HG02623 (cell line): ENCODE measurements around the gene OLFM2.

Experiments
- ATAC-seq: cut with Tn5 transposase; IDR thresholded peaks from one replicate; pipeline ENCODE4 v1.9.1; 2021; ENCODE audit warnings: moderate library complexity; ENCODE audit not compliant: unreplicated experiment

The OLFM2 gene

DNA sequence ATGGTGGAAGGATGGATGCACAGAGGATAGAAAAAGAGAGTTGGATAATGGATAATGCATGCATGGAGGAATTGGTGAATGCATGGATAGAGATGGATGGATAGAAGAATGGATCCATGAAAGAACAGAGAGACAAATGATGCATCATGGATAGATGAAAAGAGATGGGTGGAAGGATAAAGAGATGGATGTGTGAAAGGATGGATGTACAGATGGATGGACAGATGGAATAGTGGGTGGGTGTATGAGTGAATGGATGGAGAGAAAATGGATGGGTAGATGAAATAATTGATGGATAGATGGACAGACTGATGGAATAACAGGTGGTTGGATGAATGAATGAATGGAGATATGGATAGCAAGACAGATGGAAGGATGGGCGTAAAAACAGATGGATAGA lies 25.7 kb downstream of the OLFM2 start:
- no peak for ATAC-seq

DNA sequence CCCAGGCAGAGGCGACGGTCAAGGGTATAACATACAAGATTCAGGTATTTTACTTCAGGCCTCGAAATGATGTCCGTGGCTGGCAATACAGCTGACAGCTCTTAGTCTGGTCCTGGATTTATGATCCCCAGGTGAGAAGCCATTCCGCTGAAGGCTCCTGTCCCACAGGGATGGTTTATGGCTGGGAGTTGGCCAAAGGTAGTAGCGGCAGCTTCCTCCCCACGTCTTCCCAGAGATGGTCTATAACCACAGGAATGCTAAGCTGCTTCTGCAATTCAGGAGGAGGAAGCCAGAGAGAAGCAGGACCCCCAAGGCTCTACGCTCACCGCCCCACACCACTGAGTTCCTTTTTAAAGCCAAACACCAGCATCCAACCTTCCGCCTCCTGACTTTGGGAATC lies 27.1 kb downstream of the OLFM2 start:
- no peak for ATAC-seq

DNA sequence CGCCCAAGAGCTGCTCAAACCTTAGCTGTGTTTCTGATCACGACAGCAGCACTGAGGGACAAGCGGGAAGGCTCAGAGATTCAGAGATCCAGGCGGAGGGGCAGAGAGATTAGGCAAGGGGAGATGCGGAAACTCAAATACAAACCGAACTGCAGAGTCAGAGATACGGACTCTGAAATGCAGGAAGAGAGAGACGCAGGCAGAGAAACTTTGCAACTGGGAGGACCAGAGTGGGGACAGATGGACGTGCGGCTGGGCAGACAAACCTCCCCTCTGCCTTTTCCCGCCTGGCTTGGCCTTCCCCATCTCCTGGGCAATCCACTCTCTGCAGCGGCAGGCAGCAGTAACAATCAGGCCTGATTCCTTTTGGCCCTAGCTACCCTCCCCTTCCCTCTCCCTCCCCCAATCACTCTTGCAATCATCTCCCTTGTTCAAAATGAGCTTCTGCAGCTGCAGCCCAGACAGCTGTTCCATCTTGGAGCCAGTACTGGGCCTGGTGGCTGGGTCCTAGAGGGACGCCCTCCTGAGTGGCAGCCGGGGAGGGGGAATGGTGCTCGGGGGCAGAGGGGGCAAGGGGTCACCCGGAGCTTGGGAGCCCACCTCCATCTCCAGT lies 29.7 kb downstream of the OLFM2 start:
- no peak for ATAC-seq

DNA sequence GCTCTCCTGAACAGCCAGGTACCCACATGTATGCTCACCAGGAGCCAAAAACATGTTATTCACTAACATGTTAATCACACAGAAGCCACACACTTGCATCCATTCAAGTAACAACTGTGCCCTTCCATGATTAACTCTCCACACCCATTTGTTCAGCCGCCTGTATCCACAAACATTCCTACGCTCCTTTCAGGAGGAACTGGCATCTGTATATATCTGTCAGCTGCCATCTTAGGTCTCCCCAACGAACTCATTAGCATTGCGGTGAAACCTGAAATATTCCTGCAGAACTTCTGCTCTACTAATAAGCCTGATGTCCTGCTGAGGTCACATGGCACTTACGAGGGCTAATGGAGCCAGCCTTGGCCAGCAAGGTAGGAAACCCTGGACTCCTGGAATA lies 33.0 kb downstream of the OLFM2 start:
- ATAC-seq: no peak

DNA sequence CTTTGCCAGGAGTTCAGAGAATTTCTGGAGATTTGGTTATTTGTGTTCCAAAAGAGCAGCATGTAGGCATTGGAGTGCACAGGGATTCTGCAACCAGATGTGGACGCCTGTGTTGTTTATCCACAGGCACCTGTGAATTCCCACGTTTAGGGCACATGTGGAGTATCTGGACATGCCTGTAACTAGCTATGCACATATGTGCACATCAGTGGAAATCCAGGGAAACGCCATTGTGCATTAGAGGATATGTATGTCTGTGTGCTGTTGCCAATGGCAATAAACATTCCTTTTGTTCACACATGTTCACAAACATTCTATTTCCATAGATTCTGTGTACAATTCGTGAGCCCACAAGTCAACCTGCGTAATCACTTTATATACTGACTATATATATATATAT lies 34.7 kb downstream of the OLFM2 start:
- no peak for ATAC-seq

DNA sequence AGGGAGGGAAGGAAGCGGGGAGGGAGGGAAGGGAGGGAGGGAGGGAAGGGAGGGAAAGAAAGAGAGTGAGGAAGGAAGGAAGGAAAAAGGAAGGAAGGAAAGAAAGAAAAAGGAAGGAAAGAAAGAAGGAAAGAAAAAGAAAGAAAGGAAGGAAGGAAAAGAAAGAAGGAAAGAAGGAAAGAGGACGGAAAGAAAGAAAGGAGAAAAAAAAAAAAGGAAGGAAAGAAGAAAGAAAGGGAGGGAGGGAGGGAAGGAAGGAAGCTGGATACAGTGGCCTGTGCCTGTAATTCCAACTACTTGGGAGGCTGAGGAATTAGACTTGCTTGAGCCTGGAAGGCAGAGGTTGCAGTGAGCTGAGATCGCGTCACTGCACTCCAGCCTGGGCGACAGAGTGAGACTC lies 35.3 kb downstream of the OLFM2 start:
- no peak for ATAC-seq

DNA sequence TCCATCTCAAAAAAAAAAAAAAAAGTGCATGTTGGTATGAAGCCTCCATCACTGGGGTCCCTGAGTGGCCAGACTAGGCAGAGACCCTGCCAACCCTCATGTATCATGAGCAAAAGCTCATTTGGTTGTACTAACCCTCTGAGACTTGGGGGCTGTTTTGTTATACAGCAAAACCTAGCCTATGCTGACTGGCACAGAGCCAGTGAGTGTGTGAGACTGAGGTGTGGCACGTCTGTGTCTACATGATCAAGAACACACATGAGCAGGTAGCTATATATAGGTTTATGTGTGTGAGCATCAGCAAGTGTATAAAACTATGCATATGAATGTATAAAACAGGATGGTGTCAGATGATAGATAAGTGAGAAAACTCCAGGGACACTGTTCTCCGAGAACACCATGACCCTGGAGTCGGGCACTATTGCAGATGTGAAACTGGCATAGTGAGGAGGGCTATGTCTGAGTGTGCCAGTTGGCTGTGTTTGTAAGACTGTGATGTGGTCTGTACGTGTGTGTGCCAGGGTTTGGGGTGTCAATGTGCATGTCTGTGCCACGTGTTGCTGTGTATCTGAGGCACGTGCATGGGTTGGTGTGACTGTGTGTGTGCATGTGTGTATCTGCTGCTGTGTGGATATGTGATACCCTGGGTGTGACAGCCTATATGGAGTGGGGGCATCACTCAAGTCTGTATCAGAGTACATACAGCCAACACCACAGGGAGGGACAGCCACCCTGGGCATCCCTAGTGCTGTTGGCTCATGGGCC lies 44.5 kb downstream of the OLFM2 start:
- ATAC-seq: no peak

DNA sequence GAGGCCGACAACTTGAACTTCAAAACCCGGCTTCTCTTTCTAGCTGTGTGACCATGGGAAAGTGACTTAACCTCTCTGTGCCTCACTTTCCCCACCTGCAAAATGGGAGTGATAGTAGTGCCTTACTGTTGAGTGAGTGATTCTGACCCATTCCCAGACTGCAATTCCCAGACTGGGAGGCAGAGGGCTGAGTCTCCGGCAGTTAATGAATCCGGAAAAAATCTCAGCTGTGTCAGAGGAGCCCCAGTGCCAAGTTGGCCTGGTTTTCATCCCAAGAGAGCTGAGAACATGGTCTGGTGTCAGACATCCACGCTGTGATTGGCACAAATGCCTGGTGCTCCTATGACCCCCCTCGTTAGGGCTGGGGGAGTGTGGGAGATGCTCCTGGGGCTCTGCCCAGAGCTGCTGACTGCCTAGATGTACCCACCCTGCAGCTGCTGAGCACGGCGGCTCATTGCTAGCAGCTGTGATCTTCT lies 51.2 kb downstream of the OLFM2 start:
- ATAC-seq: no peak

DNA sequence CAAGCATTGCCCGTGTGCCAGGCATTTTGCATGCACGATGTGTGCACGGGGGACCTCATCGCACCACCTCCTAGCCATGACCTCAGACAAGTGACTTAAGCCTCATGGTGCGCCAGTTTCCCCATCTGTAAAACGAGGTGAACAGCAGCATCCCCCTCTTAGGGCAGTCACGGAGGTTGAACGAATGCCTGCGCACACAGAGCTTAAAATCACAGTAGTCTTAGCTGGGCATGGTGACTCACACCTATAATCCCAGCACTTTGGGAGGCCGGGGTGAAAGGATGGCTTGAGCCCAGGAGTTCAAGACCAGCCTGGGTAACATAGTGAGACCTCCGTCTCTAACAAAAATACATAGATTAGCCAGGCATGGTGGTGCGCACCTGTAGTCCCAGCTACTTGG lies 52.6 kb downstream of the OLFM2 start:
- no peak for ATAC-seq

DNA sequence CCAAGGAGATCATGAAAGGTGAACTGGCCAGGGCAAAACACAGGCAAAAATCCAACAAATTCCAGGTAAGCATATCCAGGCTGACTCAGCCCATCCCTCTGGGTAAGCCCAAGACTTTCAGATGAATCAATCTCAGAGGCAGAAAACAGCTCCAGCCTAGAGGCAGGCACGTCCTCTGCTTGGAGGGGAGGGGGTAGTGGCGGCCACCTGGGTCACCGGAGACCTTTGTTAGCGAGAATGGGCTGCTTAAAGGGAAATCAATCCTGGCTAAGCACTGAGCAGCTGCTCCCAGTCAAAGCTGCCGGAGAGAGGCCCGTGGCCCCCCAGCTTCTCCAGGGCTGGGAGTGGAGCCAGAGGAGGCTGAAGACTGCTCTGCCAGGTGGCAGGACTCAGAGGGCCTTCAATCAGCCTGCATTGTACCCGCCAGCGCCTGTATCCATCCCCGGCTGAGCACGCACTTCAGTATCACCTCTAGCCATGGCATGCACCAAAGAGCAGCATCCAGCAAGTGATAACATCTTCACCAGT lies 53.0 kb downstream of the OLFM2 start:
- ATAC-seq: no peak

DNA sequence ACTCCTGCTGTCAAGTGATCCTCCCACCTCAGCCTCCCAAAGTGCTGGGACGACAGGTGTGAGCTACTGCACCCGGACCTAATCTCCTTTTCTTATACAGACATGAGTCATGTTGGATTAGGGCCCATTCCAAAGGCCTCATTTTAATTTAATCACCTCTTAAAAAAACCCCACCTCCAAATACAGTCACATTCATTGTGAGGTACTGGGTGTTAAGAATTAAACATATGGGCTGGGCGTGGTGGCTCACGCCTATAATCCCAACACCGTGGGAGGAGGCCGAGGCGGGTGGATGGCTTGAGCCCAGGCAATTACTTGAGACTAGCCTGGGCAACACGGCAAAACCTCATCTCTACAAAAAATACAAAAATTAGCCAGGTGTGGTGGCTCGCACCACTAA lies 54.6 kb downstream of the OLFM2 start:
- ATAC-seq: no peak

DNA sequence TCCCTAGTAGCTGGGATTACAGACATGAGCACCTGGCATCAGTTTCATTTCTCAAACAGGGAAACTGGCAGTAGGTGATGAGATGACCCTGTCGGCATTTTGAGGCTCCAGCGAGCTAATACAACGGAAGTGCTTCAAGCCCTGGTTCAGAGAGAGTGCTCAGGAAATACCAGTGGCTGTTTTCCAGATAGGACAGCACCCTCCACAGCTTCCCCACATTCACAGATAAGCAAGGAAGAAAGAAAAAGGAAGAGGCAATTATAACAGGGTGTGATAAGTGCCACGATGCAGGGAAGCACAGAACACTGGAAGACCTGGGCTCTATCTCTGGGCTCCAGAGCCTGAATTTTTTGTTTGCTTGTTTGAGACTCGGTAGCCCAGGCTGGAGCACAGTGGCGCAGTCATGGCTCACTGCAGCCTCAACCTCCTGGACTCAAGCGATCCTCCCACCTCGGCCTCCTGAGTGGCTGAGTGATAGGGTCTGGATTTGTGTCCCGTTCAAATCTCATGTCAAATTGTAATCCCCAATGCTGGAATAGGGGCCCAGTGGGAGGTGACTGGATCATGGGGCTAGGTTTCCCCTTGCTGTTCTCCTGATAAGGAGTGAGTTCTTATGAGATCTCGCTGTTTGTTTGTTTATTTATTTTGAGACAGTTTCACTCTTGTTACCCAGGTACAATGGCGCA lies 57.7 kb downstream of the OLFM2 start:
- ATAC-seq: no peak

DNA sequence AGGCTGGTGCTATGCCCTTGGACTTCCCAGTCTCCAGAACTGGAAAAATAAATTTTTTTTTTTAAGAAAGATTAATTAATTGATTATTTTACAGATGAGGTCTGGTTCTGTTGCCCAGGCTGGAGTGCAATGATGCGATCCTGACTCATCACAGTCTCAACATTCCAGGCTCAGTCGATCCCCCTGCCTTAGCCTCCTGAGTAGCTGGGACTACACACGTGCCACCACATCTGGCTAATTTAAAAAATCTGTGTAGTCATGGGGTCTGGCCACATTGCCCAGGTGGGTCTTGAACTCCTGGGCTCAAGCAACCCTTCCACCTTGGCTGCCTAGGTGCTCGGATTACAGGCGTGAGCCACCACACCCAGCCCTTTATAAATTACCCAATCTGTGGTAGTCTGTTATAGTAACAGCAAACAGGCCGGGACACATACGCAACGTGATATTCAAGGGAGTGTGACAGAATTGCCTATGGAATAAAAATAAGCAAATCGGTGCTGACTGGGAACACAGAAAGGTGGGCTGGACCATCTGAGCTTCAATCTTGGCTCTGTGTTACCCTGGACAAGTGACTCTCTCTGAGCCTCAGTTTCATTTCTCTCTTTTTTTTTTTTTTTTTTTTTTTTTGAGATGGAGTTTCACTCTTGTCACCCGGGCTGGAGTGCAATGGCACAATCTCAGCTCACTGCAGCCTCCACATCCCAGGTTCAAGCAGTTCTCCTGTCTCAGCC lies 58.4 kb downstream of the OLFM2 start:
- ATAC-seq: no peak

DNA sequence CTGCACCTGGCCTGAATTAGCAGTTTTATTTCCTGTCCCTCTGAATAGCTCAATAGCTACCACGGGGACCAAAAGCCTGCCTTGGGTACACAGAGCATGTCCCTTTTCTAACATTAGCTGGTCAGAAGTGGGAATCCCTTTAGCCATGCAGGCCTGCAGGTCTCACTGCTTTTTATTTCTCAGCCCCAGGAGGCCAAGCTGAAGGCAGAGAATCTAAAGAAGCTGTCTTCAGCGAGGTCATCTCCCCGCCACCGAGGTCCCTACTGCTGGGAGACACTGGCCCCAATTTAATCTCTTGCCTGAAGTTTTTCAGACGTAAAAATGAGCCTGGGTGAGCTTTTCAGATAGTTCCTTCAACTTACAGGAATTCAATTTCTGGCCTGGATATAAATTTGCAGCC lies 60.5 kb downstream of the OLFM2 start:
- ATAC-seq: no peak

DNA sequence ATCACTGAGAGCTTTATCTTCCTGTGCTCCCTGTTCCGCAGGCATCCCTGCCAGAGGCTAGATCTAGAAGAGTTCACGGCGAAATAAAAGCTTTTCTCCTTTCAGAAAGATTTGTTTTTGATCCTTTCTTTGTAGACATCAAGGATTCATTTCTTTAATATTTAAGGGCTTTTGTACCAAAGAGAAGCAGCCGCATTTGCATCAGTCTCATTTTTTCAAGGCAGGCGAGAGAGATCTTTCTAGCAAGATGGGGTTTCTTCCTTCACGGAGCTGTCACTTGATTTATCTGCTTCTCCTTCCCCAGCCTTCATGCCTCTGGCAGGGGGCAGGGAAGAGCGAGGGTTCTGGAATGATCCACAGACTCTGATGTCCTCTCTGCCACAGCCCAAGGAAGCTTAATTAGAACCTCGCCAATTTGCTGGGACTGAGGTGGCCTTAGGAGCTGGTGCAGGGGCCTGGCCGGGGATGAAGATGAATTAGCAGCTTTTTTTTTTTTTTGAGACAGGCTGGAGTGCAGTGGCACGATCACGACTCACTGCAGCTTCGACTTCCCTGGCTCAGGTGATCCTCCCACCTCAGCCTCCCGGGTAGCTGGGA lies 61.2 kb downstream of the OLFM2 start:
- no peak for ATAC-seq

DNA sequence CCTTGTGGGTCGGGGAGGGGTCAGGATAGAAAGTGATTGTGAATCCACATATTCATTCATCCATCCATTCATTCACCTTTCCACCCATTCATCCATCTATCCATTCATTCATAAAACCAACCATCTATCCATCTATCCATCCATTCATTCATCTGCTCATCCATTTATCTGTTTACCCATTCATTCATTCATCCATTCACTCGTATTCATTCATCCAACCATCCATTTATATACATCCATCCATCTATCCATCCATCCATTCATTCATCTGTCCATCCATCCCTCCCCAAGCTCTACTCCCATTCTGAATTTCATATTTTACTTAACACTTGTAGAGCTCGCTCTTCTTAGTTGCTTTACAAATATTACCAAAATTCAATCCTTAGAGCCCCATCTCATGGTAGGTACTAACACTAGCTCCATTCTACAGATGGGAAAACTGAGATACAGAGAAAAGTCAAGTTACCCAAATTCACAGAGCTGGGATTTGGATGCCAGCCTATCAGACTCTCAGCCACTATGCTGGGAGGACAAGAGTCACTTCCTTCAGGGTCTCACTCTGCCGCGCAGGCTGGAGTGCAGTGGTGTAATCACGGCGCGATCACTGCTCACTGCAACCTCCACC lies 63.6 kb downstream of the OLFM2 start:
- no peak for ATAC-seq

DNA sequence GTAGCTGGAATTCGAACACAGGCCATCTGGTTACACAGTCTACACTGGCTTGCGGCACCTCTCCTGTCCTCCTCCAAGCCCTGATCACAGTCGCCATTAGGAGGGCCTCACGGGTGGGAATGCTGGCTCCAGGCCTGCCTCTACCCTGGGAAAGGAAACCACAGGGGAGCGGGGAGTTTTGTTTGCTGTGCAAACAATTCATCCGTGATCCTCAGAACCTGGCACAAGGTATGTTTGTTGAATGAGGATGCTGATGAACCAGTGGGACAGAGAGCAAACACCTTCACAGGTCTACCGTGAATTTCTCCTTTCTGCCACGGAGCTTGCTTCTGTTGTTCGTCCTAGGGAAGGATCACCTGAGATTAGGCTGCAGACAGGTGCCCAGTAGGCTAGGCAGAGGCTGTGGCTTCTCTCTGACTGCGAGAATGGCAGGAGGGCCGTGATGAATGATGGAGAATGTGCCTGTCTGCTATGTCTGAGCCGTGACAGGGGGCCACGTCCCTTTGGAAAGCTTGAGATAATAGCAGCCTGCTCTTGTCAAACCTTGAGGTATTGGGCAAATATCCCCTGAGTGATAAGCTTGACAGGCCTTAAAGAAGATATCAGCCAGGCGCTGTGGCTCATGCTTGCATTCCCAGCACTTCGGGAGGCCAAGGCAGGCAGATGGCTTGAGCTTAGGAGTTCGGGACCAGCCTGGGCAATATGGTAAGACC lies 64.5 kb downstream of the OLFM2 start:
- no peak for ATAC-seq

DNA sequence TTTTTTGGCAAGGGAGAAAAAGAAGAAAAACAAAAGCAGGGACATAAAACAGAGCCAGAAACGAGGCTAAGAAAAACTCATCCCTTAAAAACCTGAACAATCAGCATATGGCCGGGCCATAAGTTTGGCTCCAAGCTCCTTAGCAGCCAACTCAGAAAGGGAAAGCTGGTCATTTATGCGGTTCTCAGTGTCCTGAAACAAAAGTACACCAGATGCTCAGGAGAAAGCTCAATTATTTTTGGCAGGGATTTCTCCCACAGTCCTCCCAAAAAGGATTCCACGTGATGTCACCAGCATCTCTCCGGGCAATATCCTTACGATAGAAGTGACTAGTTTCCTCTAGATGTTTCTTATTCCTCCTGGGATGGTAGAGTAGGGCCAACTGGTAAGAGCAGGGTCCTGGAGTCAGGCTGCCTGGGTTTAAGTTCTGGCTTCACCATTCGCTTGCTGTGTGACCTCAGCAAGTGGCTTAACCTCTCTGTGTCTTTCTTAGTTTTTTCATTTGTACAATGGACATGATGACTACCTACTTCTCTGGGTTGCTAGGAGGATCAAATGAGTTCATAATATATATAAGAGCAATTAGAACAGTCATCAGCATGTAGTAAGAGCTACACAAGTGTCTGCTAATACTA lies 67.2 kb downstream of the OLFM2 start:
- no peak for ATAC-seq

DNA sequence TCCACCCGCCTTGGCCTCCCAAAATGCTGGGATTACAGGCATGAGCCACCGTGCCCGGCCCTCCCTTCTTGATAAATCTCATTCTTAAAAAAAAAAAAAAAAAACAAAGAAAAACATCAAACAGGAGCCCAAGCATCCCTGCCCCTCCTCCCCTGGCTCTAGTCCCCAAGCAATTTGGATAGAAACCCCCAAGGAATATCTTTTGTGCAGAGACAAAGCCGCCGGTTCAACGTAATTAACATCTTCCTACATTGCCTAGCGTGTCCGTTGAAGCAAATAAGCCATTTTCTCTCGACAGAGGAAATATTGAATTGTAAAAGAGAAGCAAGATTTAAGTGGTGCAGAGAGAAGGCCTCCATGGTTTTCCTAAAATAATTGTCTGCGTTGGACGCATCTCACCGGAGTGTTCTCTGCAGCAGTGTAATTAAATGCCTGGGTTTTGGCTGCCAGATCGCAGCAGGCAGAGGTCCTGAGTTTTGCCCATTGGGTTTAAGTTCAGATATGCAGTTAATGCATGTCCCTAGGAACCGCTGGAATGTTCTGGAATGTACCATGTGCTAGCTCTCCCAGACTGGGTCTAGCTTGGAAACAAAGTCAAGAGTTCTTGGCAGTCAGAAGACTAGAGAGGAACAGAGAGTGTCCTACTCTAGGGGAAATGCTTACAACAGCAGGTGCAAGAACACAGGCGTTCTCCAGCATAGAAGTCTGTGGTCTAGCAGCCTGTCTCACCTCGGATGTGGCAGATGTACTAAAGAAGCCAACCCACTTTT lies 70.4 kb downstream of the OLFM2 start:
- ATAC-seq: no peak
